Sciatic nerve (tissue), 2 donors: ENCODE measurements around the gene BLVRA. TPM values are rescaled to one million over a fixed set of nuclear protein-coding genes. Genes with fewer than 3 reads are reported as not detected.

ENCODE experiments used
- ATAC-seq: fragments of 200-7000 bp; cut with Tn5 transposase; one replicate; pipeline ENCODE4 v1.9.1; 2020; ENCODE audit warnings: mild to moderate bottlenecking, moderate library complexity
- DNase-seq: peaks from one replicate; pipeline ENCODE4 v3.0.0-alpha.2; 2020; ENCODE audit warnings: low spot score
- intact Hi-C: fragments of 100-400 bp; cut with DNase I; formaldehyde crosslinking; loops from one replicate; pipeline ENCODE4 v1.14.2; 2022
- total RNA-seq: library from RNA; stranded (reverse); fragmentation: NEBNext Ultra II Directional; extraction: Animal tissue kit (Norgen Biotek cat#: 25700); gene quantifications from one replicate; pipeline ENCODE4 v1.2.1, GENCODE V29; 2021
- donor health status: DM: no; HTN: no; CAD: no.
- donor health status: DM: no; HTN: no; CAD: no.

BLVRA gene
- total RNA-seq, 1 donor from 2014 or later = 64.4 TPM

DNA sequence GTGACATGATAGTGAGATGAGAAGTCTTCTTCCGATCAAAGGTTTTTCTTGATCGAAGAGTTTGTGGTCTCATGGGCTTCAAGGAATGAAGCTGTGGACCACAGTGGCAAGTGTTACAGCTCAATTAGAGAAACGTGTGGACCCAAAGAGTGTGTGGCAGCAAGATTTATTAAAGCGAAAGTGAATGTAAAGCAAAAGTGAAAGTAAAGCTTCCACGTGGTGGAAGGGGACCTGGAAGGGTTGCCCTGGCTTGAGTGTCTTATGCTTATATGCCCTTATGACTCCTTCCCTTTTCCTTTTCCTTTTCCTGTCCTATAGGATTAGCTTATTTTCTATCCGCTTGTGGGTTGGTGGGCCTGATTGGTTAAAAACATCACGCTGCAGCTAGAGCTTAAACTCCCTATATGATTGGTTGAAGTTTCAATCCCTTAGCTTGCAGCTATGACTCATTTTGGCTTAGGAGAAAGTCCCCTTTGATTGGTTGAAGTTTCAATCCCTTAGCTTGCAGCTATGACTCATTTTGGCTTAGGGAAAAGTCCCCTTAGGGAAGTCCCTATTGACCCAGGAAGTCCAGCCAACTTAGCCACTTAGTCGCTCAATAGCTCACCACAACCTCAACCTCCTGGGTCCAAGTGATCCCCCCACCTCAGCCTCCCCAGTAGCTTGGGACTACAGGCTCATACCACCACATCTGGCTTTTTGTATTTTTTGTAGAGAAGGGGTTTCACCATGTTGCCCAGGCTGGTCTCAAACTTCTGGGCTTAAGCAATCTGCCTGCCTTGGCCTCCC is 76.2 kb downstream of the BLVRA start:
- no peak for DNase-seq
- intact Hi-C loops = loop anchor here (10.0 kb wide), 1 partner anchor 110 kb away; the partner anchor contains the start of gene COA1
- ATAC-seq = no peak

DNA sequence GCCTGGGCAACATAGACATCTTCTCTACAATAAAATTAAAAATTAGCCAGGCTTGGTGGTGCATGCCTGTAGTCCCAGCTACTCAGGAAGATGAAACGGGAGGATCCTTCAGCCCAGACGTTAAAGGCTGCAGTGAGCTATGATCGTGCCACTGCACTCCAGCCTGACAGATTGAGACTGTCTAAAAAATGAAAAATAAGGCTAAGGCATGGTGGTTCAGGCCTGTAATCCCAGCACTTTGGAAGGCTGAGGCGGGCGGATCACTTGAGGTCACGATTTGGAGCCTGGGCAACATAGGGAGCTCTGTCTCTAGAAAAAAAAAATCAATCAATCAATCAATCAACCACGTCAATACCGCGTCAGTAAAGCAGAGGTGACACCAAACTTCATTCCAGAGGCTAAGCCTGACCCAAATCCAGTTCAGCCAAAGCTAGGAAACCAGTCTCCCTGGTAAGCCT is 79.8 kb downstream of the BLVRA start:
- ATAC-seq = no peak
- no peak for DNase-seq
- intact Hi-C loops = loop anchor here (10.0 kb wide), 1 partner anchor 113 kb away; the partner anchor contains the start of gene COA1

DNA sequence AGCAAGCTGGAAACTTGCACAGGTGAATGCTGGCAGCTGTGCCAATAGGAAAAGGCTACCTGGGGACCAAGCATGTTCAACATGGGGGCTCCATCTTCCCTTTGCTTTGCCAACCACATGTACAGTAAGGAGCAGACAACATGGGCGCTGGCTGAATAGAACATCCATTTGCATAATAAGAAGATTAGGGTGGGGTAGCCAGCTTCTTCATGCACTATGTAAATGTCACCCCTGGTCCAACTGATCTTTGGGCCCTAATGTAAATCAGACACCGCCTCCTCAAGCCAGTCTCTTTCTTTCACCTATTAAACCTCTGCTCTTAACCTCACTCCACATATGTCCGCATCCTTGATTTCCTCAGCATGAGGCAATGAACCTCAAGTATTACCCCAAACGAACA is 84.8 kb downstream of the BLVRA start:
- ATAC-seq = no peak
- no peak for DNase-seq

DNA sequence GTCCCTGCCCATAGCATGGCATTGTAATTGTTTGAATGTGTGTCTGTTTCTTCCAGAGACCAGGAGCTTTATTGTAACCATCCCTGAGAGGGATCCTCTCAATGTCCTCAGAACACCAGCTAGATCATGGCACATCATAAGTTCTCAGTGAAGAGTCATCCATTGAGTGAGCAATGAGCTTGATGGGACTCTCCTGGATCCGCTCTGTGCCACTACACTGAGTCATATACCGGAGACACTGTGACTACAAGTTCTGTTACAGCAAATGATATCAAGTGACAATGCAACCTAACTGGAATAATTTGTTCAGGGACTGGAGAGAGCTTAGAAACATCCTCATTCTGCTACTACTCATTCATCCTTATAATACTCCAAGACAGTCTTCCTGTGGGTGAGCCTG is 85.8 kb downstream of the BLVRA start:
- ATAC-seq = no peak
- intact Hi-C loops = no loop called here
- DNase-seq = no peak

More for the DNA sequence above, 84.8 kb downstream of the BLVRA start:
- intact Hi-C loops = no loop called here

DNA sequence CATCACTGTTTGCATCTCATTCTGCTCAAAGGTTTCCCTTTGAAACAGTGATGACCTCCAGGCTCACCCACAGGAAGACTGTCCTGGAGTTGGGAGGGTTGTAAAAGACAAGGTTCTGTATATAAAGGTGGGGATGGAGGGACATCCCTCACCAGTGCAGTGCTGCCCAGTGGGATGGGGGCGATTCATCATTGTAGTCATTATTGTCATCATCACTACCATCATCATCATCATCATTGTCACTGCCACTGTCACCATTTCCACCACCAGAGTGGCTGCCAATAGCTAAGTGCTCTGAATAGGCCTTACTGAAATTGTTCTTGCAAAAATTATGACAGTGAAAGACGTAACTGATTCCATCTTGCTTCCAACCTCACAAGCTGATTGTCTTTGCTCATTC is 86.2 kb downstream of the BLVRA start:
- no peak for ATAC-seq
- no peak for DNase-seq
- intact Hi-C loops = no loop called here

DNA sequence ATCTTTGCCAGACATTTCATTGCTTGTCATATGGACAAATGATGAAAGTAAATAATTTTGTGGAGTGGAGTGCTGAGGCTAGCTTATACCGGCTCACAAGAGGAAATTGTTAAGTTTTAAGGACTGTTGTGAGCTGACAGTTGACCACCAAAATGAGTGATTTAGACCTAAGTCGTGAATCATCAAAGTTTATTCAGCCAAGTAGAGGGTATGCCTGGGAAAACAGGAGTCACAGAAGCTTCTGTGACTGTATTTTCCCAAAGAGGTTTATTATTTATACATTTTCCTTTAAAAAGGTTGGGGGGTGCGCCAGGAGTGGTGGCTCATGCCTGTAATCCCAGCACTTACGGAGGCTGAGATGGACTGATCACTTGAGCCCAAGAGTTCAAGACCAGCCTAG is 89.0 kb downstream of the BLVRA start:
- intact Hi-C loops = no loop called here
- no peak for ATAC-seq
- no peak for DNase-seq

DNA sequence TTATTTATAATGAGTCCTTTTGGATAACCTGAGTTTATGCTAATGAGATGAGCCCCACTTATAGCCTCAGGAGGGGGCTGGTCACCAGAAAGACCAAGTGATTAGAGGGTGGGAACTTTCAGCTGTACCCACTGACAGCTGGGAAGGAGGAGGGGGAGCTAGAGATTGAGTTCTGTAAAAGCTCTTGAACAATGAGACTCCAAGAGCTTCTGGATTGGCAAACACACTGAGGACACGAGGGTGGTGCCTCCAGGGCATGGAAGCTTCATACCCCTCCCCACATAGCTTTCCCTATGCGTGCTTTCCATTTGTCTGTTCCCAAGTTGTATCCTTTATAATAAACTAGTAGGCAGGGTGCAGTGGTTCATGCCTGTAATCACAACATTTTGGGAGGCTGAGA is 90.6 kb downstream of the BLVRA start:
- DNase-seq = no peak
- ATAC-seq = no peak
- intact Hi-C loops = no loop called here

DNA sequence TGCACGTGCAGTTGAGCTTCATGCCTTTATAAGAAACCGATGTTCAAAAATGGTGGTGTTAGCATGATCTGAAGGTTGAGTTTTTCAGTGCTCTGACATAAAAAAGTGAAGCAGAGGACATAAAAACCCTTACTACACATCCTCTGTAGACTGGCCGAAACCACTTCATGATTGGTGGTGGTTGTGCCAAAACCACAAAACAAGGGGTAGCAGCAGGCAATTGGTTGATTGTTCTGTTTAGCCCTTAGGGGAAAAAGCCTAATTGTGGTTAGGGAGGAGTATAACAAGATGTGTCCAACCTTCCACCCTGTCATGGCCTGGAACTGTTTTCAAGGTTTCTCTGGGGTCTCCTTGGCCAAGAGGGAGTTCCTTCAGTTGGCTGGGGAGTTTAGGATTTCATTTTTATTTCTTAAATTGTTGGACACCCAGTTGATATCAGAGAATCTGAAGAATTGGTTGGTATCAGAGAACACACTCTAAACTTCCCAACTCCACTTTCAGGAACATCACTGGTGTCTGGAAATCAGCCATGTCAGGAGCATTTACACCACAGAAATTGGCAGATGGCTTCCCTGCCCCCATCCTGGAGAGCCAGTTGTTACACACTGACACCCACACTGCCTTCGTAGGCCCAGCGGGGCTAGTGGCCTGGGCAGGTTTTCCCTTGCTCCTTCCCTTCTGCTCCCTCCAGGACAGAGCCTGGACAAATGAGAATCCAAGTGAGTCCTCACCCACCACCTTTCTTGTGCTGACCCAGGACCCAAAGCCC is 92.1 kb downstream of the BLVRA start:
- no peak for ATAC-seq
- intact Hi-C loops = no loop called here

DNA sequence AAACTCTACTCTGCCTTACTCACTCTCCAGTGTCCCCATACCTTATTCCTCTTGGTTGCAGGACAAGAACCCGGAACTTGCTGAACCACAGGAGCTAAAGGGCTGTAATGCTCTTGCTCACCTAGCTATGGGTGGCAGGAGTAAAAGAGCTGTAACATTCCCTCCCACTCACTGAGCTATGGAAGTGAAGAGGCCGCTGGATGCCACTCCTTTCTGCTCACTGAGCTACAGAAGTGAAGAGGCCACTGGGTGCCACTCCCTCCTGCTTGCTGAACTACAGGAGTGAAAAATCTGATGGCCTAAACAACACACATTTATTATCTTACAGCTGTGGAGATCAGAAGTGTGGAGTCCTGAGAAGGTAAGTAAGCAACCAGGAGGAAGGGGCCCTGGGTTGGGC is 93.3 kb downstream of the BLVRA start:
- DNase-seq = no peak
- no peak for ATAC-seq
- intact Hi-C loops = no loop called here

More for the DNA sequence above, 92.1 kb downstream of the BLVRA start:
- no peak for DNase-seq

DNA sequence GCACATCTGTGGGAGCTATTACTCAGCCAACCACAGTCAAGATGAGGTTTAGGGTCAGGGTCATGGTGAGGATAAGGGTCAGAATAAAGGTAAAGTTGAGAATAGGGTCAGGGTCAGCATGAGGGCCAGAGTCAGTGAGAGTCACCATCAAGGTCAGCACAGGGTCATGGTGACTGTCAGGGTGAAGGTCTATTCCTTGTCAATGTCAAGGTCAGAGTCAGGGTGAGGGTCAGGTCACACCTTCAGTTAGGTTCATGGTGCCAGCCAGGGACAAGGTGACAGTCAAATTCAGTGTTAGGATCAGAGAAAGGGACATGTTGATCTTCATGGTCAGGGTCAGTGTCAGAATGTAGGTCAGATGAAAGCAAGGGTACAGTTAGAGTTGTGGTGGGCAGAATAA is 96.7 kb downstream of the BLVRA start:
- ATAC-seq (no peak), DNase-seq (no peak)
- intact Hi-C loops = no loop called here

DNA sequence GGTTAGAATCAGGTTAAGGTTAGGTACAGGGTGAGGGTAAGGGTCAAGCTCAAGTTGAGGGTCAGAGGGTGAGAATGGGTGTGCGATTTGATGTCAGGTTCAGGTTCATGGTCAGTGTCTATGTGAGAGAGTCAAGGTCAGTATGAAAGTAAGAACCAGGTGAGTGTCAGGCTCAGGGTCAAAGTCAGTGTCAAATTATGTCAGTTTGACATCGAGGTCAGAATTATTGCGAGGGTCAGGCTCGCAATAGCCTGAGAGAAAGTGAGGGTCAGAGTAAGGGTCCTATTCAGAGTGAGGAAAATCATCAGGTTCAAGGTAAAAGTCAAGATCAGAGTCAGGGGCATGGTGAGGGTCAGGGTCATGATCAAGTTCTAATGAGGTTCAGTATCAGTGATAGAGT is 97.8 kb downstream of the BLVRA start:
- DNase-seq (no peak), ATAC-seq (no peak)
- intact Hi-C loops = no loop called here

Other genes with a start within 250 kb of the BLVRA start
- 19.3 TPM for gene STK17A, start 175.6 kb upstream of the BLVRA start, total RNA-seq
- 56.8 TPM for gene COA1, start 29.2 kb upstream of the BLVRA start, total RNA-seq
- 38.0 TPM for gene MRPS24, start 110.8 kb downstream of the BLVRA start, total RNA-seq
- gene URGCP, start 147.9 kb downstream of the BLVRA start, total RNA-seq = 42.8 TPM
- 19.2 TPM for gene UBE2D4, start 167.8 kb downstream of the BLVRA start, total RNA-seq
- not detected for gene SPDYE1, start 239.2 kb downstream of the BLVRA start, total RNA-seq